ENCODE data around the gene PRRT1B.

PRRT1B gene

DNA sequence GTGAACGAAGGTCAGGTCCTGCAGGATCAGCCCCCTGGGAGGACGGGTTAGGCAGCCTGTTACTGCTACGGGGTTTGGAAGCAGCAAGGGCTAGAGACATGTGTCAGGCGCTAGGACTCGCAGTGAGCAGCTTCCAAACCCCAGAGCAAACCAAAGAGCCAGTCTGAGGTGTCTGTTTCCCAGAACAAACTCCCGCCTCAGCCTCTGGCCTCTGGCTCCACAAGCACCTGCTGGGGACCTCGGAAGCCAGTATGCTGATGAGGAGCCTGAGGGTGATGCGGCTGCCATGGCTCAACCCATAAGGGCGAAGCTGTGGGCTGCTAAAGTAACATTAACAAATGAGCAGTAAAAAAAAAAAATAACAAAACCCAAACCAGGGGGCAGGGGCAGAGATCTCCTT is 35.0 kb downstream of the PRRT1B start:
- DNase-seq (ENCODE audit: low read depth) = no peak

DNA sequence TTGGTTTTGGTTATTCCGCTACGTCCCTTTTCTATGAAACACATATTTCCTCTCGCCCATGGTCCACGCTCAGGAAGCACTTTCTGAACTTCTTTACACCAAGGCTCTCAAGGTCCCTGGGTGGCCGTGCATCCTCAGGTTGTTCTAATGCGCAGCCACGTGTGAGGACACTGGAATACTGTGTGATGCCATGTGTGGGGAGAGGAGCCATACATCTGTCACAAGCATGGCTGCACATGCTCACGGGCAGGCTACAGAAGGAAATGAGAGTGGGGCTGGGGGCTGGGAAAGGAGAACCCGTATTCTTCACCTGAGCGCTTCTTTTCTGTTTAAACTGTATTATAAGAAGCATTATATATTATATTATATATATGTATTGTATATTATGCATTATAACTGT is 36.7 kb downstream of the PRRT1B start:
- DNase-seq (ENCODE audit: low read depth) = no peak

DNA sequence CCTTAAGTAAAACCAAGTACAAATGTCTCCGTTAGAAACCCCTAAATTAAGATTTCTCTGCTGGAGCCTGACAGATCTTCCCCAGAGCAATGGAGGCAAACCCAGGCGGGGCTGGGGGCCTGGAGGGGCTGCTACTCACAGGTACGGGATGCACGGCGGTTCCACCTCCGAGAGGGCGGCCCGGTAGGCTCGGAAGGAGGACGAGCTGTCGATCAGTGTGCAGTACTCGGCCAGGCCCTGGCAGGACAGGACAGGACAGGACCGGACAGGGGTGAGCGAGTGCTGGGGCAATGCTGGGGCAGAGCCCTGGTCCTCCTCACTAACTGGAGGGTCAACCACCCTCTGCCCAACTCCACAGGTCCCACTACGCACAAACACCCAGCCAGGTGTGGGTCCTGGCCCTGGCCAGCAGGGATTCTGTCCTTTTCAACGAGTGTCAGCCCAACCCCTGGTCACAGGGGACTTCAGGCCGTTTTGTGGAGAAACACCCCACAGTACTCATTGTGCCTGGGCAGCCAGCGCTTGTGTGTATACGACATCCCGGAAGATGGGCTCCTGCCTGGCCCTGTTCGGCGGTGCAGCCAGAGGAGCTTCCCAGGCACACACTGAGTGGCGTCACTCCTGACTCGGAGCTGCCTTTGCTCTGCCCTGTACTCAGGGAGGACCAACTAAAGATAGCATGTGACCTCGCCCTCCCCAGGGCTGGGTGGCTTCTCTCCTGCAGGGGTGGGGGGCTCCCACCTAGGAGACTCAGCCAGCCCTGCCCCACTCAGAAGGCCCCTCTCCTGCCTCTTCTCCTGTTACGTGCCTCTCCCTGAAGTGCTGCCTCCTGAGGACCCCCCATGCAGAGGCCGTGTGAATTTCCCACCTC is 37.4 kb downstream of the PRRT1B start:
- DNase-seq (ENCODE audit: low read depth) = no peak

DNA sequence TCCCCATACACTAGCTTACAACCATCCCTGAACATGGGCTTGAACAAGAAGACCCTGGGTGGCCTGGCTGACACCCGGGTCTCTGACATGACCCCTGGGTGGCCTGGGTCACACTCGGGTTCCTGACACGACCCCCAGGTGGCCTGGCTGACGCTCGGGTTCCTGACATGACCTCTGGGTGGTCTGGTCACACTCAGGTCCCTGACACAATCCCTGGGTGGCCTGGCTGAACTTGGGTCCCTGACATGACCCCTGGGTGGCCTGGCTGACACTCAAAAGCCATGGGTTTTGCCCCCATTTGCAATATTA is 38.0 kb downstream of the PRRT1B start:
- DNase-seq (ENCODE audit: low read depth) = no peak

DNA sequence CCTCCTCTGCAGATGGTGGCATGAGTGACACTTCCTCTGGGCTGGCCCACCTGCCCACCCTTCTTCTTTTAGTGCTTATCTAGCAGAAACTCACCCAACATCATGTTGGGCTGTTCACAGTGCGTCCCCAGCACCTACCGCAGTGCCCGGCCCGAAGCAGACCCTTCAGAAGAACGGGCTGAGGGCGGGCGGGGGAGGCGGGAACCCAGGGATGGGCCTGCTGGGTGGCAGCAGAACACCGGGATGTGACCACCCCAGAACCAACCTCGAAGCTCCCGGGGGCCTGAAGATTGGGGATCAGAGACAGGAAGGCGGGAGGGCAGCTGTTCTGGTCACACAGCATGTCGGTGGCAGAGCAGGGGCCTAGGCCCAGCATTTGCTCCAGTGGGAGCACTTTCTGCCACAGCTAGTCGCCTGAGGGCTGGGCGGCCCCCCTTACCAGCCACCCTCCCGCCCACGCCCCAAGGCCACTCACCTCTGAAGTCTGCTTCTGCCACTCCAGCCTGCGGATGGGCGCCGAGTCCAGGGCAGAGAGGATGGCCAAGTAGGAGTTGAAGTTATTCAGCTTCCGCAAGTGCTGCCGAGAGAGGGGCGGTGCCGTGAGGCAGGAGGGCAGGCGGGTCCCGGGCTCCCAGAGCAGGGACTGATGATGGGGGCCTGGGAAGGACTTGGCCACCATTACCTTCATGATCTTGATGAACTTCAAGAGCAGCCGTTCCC is 38.7 kb downstream of the PRRT1B start:
- no peak for DNase-seq (ENCODE audit: low read depth)

DNA sequence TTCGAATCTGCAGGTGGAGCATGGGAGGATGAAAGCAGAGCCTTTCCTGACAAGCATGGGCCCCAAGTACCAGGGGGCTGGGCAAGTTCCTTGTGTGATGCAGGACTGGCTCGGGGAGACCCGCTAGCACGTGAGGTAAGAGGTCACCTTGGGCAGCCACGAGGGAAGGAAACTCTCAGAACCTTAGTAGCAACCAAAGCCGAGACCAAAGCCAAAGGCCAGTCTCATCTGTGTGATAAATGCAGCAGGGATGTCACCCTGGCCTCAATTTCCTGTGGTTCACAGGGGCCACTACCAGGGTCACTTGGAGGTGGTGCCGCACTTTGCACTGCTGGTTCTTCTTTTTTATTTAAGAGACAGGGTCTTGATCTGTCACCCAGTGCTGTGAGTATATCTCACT is 39.5 kb downstream of the PRRT1B start:
- DNase-seq (ENCODE audit: low read depth) = no peak

DNA sequence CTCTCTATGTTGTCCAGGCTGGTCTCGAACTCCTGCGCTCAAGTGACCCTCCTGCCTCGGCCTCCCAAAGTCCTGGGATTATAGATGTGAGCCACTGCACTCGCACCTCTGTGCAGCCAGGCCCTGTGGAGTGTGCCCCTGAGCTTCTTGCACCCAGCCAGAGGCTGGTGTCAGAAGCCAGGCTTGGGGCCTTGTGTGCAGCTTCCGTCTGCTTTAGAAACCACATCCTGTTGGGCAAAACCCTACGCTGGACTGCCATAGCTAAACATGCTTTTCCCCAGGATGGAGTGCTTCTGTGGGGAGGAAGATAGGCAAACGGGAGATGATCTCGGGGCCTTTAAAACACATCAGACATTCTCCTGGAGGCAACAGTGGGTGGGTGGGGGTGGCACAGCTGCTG is 40.1 kb downstream of the PRRT1B start:
- DNase-seq (ENCODE audit: low read depth) = no peak

DNA sequence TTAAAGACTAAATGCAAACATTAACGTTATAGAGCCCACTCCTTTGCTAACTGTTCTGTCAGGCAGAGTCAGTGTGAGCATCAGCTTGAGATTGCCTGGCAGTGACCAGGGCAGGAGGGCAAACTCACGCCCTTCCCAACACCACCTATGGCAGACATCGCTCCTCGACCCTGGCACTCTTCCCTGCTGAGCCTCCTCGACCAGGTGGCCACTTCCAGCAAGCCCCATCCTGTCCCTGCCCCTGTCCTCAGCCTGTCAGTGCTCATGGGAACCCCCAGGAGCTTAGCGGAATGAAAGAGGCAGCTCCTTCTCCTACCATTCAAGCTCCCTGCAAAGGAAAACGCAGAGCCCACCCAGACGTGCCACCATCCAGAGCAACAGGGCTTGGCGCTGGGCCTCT is 42.0 kb downstream of the PRRT1B start:
- no peak for DNase-seq (ENCODE audit: low read depth)

DNA sequence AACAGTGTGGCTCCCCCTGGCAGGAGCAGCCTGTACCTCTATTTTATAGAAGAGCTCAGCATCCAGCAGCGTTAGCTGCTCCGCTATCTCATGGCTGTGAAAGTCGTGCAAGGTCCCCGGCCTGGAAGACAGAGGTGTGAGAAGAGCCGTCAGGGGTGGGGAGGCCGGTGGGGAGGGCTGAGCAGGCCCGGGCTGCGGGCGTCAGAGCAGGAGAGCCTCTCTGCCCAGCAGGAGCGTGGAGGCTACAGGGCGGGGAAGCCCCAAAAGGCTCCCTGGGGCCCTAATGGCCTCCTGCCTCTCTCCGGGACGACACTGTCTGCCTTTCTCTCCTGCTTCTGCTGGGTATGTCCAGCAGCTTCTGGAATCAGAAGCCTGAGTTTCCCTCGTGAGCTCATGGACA is 42.6 kb downstream of the PRRT1B start:
- no peak for DNase-seq (ENCODE audit: low read depth)

DNA sequence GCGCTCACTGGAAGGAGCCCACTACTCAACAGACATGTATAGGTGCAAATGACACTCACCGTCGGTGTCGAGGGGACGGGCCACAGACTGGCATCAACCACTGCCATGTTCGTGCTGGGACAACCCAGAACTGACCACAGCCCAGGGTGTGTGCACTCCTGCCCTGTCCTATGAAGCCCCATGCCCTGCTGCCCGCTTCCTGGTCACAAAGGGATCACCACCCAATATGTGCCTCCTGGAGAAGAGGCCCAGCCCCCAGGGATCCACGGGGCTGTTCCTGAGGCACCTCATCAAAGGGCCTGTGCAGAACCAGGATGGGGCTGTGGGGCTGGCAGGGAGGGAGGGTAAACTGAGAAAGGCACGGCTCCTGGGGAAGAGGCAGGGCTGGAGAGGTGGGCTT is 43.1 kb downstream of the PRRT1B start:
- no peak for DNase-seq (ENCODE audit: low read depth)

DNA sequence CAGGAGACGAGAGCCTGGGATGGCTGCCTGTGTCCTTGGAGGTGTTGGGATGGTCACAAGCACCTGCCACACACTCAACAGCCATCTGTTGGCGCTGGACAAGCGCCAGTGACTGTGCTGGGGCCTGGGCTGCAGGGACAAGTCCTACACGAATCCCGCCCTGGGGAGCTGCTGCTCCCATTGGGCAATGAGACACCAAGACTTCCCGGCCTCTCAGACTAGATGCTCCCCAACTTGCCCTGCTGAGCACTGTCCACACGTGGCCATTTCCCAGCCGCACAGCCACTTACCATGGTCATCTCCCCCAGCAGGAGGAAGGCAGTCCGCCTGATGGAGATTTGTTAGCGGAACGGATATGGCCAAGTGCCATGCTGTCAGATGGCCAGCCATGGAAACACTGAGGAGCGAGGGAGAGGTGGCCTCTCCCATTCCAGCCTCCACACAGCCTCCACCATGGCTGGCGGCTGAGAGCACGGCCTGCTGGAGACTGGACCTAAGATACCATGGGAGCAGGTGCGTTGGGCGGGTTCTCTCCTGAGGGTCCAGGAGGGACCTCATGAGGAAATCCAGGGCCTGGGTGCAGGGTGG is 43.9 kb downstream of the PRRT1B start:
- no peak for DNase-seq (ENCODE audit: low read depth)

DNA sequence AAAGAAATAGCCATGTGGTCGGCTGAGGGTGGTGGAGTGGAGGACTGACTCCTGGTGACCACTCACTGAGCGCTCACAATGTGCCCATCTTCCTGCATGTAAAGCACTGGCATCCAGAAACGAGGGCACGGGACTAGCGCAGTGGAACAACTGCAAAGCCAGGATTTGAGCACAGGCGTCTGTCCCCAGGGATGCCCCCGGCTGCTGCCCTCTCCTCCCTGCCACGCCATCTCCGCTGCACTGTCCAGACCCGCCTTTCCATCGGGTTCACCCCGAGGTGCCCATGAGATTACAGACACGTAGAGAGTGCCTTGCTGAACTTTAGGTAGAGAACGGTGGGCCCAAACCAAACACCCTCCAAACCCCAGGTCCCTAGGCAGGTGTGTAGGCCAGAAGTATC is 44.7 kb downstream of the PRRT1B start:
- no peak for DNase-seq (ENCODE audit: low read depth)

DNA sequence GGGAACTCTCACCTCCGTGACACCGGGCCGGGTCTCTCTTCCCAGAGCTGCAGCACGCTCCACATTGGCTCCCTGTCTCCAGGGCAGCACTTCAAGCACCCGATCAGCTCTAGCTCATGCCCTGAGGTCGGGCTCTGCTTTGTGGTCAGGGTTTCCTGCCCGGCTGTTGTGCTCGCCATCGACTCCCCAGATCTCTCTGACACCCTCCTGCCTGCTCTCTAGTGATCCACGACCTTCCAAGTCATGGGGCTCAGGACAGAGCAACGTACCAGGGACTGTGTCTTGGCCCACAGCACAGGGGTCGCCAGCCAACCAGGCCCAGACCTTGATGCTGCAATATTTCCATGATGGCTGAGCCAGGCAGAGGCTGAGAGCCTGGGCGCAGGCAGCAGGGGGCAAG is 45.1 kb downstream of the PRRT1B start:
- no peak for DNase-seq (ENCODE audit: low read depth)

DNA sequence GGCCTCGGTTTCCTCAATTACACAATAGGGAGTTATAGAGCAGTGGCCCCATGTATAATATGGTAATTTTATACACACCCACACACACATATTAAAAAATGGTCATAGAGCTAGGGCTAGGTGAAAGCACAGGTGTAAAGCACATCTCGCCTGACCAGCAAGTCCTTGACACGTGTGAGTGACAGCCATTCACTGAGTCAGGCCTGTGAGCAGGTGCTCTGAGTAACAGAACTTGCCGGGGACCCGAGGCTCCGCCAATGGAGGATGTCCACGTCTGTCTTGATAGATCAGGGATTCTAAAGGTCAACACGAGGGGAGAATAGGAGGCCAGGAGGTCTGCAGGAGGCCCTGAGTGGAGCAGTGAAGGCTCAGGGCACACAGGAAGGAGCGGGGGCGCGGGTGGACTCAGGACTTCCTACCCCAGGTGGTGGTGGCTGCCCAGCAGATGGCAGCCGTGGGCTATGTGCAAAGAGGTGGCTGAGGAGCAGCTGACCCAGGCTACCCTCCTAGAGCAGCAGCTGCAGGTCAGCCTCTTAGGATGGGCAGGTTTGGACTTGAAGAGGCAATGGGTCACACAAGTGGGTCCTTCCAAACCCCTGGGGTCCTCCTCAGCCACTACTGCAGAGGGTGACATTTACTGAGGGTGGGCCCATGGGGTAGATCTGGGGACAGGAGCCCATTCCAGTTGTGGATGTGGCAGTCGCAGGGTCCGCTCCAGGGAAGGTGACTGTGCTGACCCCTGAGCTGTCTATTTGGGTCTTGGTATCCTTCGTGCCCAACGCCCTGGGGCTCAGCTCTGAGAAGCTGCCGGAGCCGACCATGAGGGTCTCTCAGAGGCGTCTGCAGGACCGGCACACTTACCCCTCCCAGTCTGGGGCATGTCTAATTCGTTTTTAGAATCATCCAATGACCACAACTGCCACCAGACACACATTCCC is 45.9 kb downstream of the PRRT1B start:
- DNase-seq (ENCODE audit: low read depth) = peak; percentile 69

DNA sequence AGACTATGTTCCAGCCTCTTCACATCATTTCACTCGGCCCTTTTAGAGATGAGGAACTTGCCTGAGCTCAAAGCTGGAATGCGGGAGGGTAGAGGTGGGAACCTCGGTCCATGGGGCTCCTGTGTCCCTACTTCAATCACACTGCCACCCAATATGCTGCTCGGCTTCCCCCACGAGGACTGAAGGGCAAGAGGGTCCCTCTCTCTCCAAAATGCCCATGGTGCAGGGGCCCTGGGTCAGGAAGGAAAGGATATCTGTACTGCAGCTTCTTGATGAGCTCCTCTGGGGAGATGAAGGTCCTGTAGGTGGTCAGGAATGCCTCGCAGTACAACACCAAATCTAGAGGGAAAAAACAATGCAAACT is 46.5 kb downstream of the PRRT1B start:
- no peak for DNase-seq (ENCODE audit: low read depth)

DNA sequence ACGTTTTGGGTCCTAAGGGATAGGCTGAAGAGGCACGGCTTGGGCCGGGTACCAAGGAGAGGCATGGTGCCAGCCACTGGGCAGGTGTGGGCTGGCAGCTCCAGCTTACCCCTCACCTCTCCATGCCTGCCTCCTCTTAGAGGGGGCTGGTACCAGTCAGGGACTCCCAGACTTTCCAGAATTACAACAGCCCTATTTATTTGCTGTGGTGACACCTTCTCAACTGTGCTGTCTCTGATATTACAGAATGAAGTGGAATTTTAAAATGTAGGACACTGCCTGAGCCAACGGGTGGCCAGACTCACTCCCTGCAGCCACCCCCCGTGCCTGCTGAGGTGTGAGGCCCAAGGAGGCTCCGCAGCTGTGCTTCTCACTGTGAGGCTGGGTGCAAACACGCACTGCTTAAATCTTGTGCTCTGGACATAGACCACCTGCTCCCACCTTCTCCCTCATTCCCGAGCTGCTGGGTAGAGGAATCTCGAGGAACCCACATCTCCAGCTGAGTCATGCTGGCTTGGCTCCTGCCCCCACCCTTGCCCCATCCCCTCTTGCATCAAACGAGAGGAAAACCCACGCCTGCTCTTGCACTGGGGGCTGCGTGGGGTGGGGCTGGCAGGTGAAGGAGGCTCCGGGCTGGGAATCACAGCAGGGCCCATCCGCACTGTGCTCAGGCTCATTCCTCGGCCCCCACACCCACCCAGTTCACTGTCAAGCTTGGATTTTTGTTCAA is 47.9 kb downstream of the PRRT1B start:
- DNase-seq (ENCODE audit: low read depth) = no peak

DNA sequence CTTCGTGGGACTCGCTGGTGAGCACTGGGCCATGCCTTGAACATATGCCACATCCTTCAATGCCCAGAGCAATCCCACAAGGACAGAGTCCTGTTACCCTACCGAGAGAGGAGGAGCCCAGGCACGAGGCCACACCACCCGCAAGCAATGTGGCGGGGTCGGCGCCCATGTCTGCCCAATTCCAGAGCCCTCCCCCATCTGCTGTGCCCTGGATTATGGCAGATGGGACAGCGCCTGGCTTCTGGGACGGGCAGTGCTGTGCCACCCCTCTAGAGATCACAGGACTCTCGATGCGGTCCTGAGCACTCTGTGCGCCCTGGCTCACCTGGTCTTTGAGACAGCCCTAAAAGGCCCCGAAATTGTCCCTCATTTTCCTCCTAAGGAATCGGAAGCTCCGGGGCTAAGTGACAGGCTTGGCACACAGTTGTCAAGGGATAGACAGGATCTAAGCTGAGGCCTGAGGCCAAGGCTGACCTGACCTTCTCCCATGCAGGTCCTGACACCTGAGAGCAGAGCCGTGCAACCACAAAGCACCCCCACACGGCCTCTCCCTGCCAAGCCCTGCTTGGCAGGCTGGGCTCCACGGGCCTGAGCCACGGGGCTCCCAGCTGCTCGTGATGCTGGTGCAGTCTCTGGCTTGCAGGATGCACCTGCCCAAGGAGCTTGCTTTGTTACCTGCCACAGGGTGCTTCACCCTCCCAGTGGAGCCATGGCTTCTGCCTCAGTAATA is 48.8 kb downstream of the PRRT1B start:
- DNase-seq (ENCODE audit: low read depth) = no peak

DNA sequence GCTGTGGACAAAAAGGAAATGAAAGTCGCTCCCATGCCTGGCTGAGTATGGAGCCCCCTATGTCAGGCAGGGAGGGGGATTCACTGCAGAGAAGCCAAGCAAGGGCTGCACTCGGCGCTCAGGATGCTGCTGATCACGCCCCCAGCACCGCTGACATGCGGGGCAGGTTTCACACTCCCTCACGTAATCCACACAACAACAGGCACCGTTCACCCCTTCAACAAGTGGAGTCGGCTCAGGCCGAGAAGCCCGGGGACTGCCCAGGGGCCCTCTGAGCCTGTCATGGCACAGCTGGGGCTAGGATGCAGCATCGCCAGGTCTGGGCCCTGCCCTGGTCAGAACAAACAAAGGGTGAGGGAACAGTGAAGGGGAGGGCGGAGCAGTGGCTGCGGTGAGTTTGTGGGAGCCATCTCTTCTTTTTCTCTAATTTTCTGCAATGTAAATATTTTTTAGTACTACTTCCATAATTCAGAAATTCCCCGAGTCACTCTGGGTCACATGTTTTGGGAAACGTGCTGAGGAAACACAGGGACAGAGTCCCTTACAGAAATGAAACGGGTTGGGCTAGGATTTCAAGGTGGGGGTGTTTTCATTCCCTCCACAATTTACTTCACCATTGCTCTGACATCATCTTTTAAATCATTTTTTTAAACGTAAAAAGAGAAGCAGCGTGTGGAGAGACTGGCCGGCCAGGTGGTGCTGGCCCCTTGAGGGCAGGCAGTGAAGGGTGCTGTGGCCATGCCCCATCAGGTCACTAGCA is 49.8 kb downstream of the PRRT1B start:
- DNase-seq (ENCODE audit: low read depth) = no peak

DNA sequence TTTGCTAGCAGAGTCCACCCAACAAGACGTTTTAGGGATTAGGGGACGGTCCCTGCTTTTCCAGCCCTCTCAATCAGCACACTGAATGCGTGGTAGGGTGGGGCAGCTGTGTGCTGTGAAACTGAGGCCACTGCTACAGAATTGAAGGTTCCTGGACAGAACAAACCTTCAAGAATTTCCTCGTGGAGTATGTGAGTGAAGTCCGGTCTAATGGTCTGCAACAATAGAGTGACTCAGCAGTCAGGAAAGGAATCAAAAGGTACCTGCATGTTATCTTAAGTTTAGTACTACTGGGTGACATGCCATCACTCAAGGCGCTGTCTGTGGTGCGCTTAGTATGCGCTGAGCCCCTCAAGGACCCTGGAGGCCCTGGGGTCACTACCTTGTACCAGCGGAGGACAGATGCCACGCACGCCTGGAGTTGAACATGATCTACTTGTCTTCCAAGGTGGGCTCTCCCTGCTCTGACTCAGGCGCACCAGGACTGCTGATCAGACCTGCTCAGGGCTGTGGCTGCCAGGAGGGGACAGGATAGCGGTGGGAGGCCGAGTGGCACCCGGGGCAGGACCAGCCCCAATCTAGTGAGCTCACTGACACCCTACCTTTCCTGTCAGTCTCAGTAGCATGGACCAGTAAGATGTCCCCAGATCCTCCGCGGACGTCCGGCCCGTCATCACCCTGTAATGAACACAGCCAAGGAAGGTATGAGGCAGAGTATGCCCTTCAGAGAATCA is 50.5 kb downstream of the PRRT1B start:
- no peak for DNase-seq (ENCODE audit: low read depth)

DNA sequence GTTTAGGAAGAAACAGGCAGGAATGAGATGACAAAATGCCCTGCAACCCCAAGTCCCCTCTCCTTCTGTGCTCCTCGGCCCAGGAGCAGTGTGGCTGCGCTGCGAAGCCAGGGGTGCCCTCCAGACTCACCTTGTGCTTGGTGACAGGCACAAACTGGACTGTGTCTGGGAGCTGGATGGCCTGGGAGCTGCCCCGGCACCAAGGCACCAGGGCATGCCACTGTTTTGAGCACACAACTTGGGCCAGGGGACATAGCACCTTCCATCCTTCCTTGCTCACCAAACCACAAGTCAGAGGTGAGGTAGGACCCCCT is 51.1 kb downstream of the PRRT1B start:
- no peak for DNase-seq (ENCODE audit: low read depth)
